GM19452 (cell line): Measurements from ENCODE around the gene MRPS21.

ENCODE experiments used
- ATAC-seq: cut with Tn5 transposase; IDR thresholded peaks from one replicate; pipeline ENCODE4 v1.9.1; 2021; ENCODE audit not compliant: unreplicated experiment

The MRPS21 gene

DNA sequence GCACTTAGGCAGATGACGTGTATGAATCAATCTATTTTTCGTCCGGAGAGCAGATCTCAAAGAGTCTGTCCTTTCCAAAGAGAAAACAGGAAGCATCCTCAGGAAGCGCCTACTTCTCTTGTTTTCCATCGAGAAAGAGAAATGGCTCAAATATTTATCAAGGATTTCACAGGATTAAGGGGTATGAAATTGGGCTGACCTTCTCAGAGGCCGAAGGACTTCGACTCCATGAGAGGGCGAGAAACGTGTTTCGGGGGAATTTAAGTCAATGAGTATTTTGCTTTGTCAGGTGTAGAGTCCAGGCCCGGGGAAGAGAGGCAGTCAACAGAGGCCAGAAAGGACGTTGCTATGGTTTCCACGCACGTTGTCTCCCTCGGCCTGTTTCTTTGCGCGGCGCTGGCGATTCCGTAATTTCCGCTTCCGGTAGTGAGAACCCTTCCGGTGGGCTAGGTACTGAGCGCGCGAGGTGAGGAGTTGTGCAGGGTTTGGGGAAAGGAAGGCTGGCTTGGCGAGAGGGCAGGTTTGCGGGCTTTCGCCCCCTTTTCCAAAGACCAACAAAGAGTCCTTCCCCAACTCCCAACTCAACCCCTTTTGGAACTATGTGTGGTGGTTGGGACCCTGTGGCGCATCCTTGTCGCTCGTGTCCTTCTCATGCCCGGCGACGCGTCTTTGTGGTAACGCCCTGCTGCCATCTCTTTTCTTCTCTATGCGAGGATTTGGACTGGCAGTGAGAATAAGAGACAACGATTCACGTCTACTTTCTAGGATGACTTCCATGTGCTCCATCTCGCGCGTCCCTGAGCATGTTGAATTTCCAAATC lies at the start of gene MRPS21:
Gene MRPS21 (plus strand): TSS at position 429 of the 821 bp plus-strand sequence. CDS start 506 bp downstream, outside the sequence.
- ATAC-seq: peak; percentile 95

- no peak for ATAC-seq
Observed at GRCh38 chr1:150249936-150250335, 43.7 kb upstream of the MRPS21 start.

- ATAC-seq: no peak
Observed at GRCh38 chr1:150256198-150256553, 37.5 kb upstream of the MRPS21 start.

- ATAC-seq: no peak
Observed at GRCh38 chr1:150256554-150257341, 36.9 kb upstream of the MRPS21 start.

DNA sequence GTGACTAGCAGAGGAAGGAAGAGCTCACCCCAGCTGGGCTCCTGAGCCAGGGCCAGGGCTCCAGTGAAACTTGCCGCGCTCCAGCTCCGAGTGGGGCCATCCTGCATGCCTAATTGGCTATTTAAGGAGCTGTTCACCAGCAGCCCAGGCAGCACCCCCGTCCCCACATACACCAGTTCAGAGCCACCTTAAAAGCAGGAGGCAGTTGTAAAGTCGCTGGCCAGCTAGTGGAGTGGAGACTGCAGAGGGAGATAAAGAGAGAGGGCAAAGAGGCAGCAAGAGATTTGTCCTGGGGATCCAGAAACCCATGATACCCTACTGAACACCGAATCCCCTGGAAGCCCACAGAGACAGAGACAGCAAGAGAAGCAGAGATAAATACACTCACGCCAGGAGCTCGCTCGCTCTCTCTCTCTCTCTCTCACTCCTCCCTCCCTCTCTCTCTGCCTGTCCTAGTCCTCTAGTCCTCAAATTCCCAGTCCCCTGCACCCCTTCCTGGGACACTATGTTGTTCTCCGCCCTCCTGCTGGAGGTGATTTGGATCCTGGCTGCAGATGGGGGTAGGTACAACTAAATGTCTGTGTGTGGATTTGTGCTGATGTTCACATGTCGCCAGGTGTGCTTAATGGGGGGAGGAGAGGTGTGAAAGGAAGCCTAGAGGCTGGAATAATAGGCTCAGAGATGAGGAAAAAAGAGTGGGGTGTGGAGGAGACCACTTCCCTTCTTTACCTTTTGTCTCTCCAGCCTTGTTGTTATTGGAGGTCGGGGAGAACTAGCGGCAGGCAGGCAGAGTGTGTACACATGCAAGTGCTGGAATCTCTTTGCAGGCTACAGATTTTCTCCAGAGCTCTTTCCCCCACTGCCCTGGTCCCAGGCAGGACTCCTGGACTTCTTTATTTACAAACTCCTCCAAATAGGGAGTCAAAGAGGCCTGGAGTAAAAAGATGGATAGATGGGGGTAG lies 35.8 kb upstream of the MRPS21 start, which contains the start of gene CA14:
Gene CA14 (plus strand): TSS at position 151 of the 962 bp plus-strand sequence. CDS start 355 bp downstream, at position 506.
- no peak for ATAC-seq

DNA sequence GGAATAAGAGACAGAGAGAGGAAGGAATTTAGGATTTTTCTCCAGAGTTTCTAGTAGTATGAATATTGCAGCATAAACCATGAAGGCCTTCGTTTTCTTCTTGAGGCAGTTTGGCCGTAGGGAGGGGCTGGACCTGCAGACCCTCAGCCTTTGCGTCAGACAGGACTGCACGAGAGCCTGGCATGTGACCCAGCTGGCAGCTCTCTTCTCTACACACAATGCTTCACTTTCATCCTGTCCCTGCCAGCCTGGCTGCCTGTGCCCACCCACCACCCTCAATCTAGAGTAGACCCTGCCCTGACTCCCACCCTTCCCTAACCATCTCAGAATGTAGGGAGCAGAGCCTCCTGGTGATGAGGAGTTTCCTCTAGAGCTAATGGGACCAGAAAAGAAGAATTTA lies 34.4 kb upstream of the MRPS21 start:
- ATAC-seq: no peak

DNA sequence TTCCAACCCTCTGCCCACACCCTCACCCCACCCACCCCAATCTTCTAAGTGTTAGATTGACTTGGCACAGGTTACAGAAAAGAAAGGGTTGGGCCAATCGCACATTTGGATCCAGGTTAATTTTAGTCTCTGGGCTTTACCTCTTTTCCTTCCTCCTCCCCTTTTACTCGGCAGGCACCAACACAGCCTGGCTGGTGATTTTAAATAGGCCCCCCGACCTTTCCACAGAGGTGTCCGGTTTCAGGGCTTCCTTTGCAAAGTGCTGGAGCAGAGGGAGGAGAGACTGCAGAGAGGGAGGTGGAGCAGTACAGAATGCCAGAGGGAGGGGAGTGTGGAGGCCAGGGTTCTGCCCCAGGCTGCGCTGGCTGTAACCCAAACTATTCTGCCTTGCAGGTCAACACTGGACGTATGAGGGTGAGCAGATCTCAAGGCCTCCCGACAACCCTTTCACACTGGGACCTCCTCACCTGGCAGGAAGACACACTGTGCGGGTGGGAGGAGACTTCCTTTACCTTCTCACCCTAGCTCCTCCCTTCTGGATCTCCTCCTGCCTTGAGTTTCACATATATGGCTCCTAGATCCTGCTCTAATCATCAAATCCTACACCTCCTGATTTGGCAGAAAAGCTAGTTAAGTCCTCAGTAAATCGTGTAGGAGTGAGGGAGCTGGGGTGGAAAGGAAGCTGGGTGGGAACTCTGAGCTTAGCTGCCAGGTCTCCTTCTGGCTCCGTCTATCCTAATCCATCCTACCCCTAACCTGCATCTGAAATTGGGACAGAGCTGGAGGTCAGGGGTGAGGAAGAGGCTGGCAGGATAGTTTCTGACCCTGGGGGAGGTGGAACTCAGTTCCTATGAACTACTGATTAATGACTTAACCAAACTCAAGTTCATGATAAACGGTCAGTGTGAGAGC lies 33.6 kb upstream of the MRPS21 start:
- no peak for ATAC-seq

GRCh38 chr1:150261367-150261766 lies 32.3 kb upstream of the MRPS21 start:
- ATAC-seq: no peak

- no peak for ATAC-seq
Observed at GRCh38 chr1:150262388-150263320, 31.0 kb upstream of the MRPS21 start.

DNA sequence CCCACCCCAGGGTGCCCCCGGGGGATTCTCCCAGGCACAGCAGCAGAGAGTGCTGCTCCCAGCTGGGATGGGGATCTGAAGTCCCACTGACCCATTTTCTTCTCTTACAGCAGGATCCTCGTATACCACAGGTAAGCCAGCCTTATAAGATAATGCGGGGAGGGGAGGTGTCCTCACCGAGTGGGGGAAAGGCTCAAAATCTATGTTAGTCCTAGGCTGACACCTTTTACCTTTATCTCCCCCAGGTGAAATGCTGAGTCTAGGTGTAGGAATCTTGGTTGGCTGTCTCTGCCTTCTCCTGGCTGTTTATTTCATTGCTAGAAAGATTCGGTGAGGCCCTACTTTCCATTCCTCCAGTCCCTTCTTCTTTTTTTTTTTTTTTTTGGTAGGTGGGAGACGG lies 30.1 kb upstream of the MRPS21 start:
- ATAC-seq: no peak

- no peak for ATAC-seq
Observed at GRCh38 chr1:150267896-150268295, 25.8 kb upstream of the MRPS21 start.

DNA sequence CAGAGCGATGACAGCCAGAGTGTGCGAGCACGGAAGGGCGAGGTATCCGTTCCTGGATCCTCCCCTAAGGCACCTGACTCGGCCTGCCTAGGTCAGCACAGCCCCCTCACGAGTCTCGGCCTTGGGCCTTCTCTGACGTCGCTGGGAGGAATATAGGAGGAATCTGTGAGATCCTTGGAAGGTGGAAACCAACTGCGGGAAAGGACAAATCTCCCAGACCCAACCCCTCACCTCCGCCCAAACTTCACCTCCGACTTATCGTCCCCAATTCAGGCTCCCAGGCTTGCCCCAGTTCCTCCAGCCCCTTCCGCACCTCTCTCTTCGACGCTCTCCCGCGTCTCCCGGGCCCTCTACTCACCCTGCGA lies 25.3 kb upstream of the MRPS21 start:
- ATAC-seq: no peak

- peak; percentile 85 for ATAC-seq
Observed at GRCh38 chr1:150268705-150269403, 24.8 kb upstream of the MRPS21 start, which contains the start of gene APH1A. APH1A (minus strand) TSS chr1:150269016; CDS start chr1:150268810, 206 bp downstream.

- no peak for ATAC-seq
Observed at GRCh38 chr1:150269451-150269850, 24.2 kb upstream of the MRPS21 start.

- no peak for ATAC-seq
Observed at GRCh38 chr1:150271291-150271959, 22.2 kb upstream of the MRPS21 start.

DNA sequence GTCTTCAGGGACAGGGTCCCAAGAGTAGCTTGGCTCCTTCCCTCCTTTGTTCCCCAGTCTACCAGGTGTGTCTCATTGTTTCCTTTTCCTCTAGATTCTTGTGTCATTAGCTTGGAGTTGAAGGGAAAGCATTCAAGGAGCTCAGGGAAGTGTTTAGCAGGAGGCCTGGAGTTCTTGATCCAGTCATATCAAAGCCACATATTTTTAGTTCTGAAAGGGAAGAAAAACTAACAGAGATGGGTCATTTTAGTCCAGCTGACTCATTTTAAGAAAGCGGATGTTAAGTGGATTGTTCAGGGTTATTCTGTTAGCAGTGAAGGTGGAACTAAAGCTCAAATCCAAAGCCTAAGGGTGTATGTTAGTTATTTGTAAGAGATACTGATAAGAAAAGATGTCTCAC lies 20.4 kb upstream of the MRPS21 start:
- no peak for ATAC-seq

- ATAC-seq: no peak
Observed at GRCh38 chr1:150280138-150280707, 13.4 kb upstream of the MRPS21 start.
